Measurements from ENCODE around the gene HP1BP3.

- TF ChIP-seq CTCF (IDR thresholded peaks at IDR 0.05; ENCODE audit: low read depth, low read length, poor library complexity, severe bottlenecking) (peak; percentile 56), EZH2phosphoT487 (IDR thresholded peaks at IDR 0.05; ENCODE audit: borderline replicate concordance, low read length) (no peak)
Observed at GRCh38 chr1:20732588-20733359, 54.3 kb downstream of the HP1BP3 start, which contains the start of gene SH2D5.

Measured in DOHH2 (cell line).